Right atrium auricular region (tissue), 2 donors: ENCODE data around the gene TOX2. TPM values are rescaled to one million over a fixed set of nuclear protein-coding genes. Genes with fewer than 3 reads are reported as not detected.

Experiments
- DNase-seq: peaks from one replicate; pipeline ENCODE4 v3.0.0-alpha.2; 2019; ENCODE audit warnings: low spot score
- H3K27ac ChIP-seq, 2 donors: fragments of 200-600 bp; sonication (generic); 1 replicate in 1 of 2; 2 replicates in 1 of 2; pipeline ENCODE4 v1.5.1; 2016 to 2019
- H3K27me3 ChIP-seq, 2 donors: fragments of 200-600 bp; sonication (generic); one replicate each; pipeline versions ENCODE4 v1.5.1 to v1.6.0; 2017 to 2019
- H3K36me3 ChIP-seq: fragments of 200-600 bp; sonication (generic); one replicate; pipeline ENCODE4 v1.5.1; 2016
- H3K4me1 ChIP-seq, 2 donors: fragments of 200-600 bp; sonication (generic); one replicate each; pipeline versions ENCODE4 v1.5.1 to v1.6.0; 2017 to 2019
- H3K4me3 ChIP-seq, 2 donors: fragments of 200-600 bp; sonication (generic); 1 replicate in 1 of 2; 2 replicates in 1 of 2; pipeline ENCODE4 v1.5.1; 2017 to 2019; ENCODE audit warnings: mild to moderate bottlenecking in 1 of 2, moderate library complexity in 1 of 2
- H3K9me3 ChIP-seq, 2 donors: fragments of 200-600 bp; sonication (generic); one replicate each; pipeline ENCODE4 v1.5.1; 2019
- total RNA-seq, 2 donors: library from RNA; depleted of rRNA; stranded (reverse); fragments of >200 nt; gene quantifications; one replicate each; pipeline ENCODE4 v1.1.0, GENCODE V29; 2016
- TF ChIP-seq, protein P1 (sequence below), 2 donors: fragments of 200-600 bp; sonication (generic); IDR thresholded peaks; one replicate each; pipeline ENCODE4 v1.5.1; 2019; ENCODE audit warnings: antibody characterized with exemption in 2 of 2

Gene TOX2
- total RNA-seq, 2 donors from 2014 or later, result 0.30 to 0.63 TPM

DNA sequence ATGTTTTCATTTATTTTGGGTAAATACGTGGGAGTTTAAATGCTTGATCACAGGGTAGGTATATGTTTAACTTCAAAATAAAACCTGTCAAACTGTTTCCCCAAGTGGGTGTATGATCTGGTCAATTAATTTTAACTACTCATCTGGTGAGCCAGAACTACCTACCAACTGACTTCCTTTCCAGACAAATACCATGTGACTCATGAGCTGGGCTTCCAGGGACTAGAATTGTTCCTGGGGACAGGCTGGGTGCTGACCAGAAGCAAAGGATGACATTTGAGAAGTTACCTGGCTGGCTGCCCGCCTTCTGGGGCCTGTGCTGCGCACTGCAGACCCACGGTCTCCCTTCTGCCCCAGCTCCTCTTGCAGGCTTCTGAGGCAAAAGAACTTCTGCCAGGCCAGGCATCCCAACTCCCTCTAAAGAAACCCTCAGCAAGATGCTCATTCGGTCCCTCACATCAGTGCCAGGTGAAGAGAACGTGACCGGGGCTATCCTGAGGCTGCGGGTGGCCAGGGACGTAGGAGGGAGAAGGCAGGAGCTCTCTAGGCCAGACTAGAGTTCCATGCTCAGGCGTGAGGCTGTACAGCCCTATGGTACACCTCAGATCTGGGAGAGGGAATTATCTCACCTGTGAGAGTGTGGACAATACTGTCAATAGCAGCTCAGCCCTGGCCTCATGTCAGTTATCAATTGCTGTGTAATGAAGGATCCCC is 168.7 kb downstream of the TOX2 start:
- Histone ChIP-seq H3K4me3 (no peak overlapping the region), H3K27me3 (no peaks in the 10 kb centered on the region), H3K27ac (peak overlapping the region; percentile 33 to 47), H3K9me3 (no peaks in the 10 kb centered on the region), H3K4me1 (peaks cover 0 to 24% of the 10 kb centered on the region in 2 donors), H3K36me3 (no peaks in the 10 kb centered on the region)
- DNase-seq, result peak; percentile 58
- TF ChIP-seq, protein P1, sequence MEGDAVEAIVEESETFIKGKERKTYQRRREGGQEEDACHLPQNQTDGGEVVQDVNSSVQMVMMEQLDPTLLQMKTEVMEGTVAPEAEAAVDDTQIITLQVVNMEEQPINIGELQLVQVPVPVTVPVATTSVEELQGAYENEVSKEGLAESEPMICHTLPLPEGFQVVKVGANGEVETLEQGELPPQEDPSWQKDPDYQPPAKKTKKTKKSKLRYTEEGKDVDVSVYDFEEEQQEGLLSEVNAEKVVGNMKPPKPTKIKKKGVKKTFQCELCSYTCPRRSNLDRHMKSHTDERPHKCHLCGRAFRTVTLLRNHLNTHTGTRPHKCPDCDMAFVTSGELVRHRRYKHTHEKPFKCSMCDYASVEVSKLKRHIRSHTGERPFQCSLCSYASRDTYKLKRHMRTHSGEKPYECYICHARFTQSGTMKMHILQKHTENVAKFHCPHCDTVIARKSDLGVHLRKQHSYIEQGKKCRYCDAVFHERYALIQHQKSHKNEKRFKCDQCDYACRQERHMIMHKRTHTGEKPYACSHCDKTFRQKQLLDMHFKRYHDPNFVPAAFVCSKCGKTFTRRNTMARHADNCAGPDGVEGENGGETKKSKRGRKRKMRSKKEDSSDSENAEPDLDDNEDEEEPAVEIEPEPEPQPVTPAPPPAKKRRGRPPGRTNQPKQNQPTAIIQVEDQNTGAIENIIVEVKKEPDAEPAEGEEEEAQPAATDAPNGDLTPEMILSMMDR (IDR thresholded peaks at IDR 0.05), result no peak

DNA sequence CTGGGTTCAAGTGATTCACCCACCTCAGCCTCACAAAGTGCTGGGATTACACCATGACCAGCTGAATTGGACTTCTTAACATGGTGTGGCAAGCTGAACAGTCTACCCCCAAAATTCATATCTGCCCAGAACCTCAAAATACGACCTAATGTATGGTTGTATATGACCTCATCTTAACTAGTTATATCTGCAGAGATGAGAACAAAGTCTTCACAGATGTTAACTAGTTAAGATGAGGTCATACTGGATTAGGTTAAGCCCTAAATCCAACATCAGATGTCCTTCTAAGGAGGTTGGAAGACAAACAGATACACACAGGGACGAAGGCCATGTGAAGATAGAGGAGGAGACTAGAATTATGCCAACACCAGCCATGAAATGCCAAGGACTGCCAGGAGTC is 169.8 kb downstream of the TOX2 start:
- H3K27me3 ChIP-seq, result no peaks in the 10 kb centered on the region
- H3K4me3 ChIP-seq, result no peak overlapping the region
- TF ChIP-seq, protein P1 (IDR thresholded peaks at IDR 0.05), result no peak
- no peaks in the 10 kb centered on the region for H3K9me3 ChIP-seq
- peaks cover 0 to 24% of the 10 kb centered on the region in 2 donors for H3K4me1 ChIP-seq
- no peaks in the 10 kb centered on the region for H3K36me3 ChIP-seq
- DNase-seq, result no peak
- no peak overlapping the region for H3K27ac ChIP-seq

DNA sequence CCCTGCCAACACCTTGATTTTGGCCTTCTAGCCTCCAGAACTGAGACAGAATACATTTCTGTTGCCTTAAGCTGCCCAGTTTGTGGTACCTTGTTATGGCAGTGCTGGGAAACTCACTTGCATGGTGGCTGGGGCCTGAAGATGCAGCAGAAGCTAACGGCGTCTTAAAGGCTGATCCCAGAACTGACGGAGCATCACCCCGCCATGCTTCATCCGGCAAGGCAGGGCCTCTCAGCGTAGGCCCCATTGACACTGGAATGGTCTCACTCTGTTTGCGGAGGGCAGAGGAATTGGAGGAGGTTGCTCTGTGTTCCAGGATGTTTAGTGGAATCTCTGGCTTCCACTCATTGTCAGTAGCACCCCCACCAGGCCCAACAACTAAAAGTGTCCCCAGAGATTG is 170.2 kb downstream of the TOX2 start:
- DNase-seq, result peak; percentile 46
- no peak overlapping the region for H3K27ac ChIP-seq
- TF ChIP-seq, protein P1 (IDR thresholded peaks at IDR 0.05), result no peak
- no peak overlapping the region for H3K4me3 ChIP-seq
- H3K27me3 ChIP-seq, result no peaks in the 10 kb centered on the region
- no peaks in the 10 kb centered on the region for H3K9me3 ChIP-seq
- H3K4me1 ChIP-seq, result peaks cover 0 to 24% of the 10 kb centered on the region in 2 donors
- H3K36me3 ChIP-seq, result no peaks in the 10 kb centered on the region

DNA sequence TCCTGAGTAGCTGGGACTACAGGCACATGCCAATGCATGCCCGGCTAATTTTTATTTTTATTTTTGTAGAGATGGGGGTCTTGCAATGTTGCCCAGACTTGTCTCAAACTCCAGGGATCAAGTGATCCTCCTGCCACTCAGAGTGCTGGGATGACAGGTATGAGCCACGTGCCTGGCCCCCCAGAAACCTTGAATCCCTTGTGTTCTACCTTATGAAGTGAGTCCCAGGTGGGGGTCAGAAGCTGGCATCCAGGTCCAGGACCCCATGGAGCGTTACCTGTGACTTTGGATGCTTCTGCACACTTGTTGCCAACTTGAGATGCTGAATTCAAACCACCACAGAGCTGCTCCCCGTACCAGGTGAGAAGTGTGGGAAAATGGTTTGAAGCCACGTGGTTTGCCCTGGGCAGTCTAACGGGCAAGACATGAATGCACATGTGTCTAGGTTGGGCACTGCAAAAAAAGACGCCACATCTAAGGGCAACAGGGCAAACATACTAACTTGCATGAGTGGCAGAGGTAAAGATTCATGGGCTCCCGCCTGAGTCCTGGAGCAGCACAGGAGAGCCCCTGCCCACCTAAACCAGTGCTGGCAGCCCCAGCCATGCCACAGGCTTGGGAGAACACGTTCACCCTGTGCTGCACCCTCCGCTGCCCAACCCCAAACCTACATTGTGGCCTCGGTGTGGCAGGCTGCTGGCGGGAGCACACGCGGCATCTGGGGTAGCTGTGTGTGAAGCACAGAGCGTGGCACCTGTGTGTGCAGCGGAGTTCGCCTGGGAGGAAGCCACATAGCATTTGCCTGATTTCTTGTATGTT is 171.2 kb downstream of the TOX2 start:
- Histone ChIP-seq H3K27me3 (no peaks in the 10 kb centered on the region), H3K27ac (no peak overlapping the region), H3K9me3 (no peaks in the 10 kb centered on the region), H3K4me1 (peaks cover 0 to 20% of the 10 kb centered on the region in 2 donors), H3K4me3 (no peak overlapping the region), H3K36me3 (no peaks in the 10 kb centered on the region)
- DNase-seq, result no peak
- TF ChIP-seq, protein P1 (IDR thresholded peaks at IDR 0.05), result no peak

DNA sequence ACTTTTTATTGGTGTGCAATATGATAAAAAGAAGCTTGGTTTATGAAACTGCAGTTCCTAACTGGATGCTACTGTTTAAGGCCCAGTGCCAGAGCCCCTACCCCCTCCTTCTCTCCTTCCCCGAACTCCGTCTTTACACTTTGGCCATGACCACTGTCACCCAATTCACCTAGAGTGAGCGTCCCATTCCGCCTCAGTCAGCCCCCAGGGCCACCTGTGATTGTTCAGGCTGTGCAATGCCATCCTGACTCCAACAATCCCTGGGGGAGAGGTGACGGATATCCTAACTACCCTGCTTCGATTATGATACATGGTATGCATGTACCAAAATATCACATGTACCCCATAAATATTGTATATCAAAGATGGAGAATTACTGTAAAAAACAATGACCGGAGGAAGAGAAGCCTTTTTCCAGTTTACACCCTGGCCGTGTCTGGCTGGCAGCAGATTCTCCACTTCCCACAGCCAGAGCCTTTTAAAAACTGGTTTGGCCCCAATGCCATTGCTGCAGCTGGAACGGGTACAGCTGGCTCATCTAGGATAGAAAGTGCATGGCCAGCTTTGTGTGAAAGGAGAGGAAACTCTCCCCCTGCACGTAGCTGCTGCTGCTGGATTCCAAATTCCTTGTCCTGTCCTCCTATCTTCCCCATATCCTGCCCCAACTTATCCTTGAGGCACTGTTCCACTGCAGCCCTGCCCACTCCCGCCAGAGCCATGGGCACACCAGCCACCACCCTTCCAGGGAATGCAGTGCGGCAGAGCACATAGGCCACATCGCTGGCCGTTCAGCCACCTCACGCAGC is 172.6 kb downstream of the TOX2 start:
- no peaks in the 10 kb centered on the region for H3K36me3 ChIP-seq
- H3K4me3 ChIP-seq, result no peak overlapping the region
- H3K27me3 ChIP-seq, result no peaks in the 10 kb centered on the region
- DNase-seq, result no peak
- H3K9me3 ChIP-seq, result no peaks in the 10 kb centered on the region
- peaks cover 0 to 20% of the 10 kb centered on the region in 2 donors for H3K4me1 ChIP-seq
- TF ChIP-seq, protein P1 (IDR thresholded peaks at IDR 0.05), result no peak
- no peak overlapping the region for H3K27ac ChIP-seq
